GM19035 (cell line): Measurements from ENCODE around the gene SPTB.

Source experiments
- ATAC-seq: cut with Tn5 transposase; IDR thresholded peaks from one replicate; pipeline ENCODE4 v1.9.1; 2021; ENCODE audit not compliant: unreplicated experiment

Gene SPTB

GRCh38 chr14:64855721-64856528 is 23.8 kb downstream of the SPTB start:
- no peak for ATAC-seq

DNA sequence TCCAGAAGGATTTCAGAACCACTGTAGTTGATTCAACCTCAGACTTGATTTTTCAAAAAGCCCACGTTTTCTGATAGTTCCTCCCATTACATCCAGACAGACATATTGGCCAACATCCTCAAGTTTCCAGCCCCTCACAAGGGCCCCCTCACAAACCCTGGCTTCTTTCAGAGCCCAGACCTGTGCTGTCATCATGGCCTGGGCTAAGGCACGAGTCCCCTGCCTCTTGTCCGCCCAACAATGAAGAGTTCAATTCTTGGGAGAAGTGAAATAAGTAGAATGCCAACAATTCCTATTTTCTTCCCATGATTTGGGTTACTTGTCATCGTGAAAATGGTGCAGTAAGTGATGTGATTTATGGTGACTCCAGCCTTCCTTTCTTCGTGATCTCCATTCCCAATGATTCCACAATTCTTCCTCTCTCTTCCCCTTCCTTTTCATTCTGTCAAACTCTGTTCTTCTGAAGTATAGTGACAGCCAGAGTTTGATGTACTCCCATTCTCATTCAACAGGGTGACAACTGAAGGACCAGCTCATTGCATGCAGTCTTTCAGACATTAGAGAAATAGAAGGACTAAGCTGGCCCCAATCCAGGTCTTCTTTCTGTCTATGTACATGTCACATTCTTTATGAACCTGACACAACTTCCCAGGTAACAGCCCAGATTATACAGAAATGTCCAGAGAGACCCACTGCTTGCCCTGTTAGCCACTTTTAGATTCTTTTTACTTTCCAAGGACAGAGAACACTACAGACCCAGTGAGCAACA is 29.2 kb downstream of the SPTB start:
- no peak for ATAC-seq

GRCh38 chr14:64849940-64850339 is 29.8 kb downstream of the SPTB start:
- ATAC-seq, result no peak

DNA sequence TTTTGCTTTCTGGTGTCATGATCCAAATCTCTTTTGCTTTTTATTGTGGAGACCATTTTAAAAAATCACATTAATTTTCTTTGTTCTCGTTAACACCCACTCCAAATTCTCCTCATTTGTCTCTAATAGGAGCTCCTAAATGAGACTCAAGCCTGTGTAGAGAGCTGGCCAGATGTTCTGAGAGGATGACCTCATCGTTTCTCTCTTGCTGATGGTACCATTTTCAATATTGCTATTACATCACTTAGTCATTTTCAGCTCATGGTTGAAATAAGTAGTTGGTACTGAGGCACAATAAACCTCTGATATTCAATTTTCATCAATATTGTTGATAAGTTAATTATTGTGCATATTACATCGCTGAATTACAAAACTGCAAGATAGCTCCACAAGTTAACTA is 31.5 kb downstream of the SPTB start:
- no peak for ATAC-seq

DNA sequence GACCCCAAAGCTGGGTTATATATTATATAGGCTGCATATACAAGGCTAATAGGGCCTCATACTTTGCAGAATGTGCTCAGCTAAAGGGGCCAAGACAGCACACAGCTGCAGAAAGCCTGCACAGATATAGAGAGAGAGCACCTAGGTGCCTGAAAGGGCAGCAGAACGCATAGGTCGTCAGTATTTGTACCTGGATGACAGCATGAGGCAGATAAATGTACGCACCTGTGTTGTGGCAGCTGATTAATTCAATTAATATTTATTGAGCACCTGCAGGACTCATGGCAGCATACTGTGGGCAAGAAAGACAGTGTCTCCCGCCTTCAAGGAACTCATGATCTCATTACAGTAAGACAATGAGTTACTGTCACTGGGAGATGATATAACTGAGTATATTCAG is 33.4 kb downstream of the SPTB start:
- ATAC-seq, result no peak

GRCh38 chr14:64845878-64846277 is 33.8 kb downstream of the SPTB start:
- ATAC-seq, result no peak

GRCh38 chr14:64844969-64845536 is 34.7 kb downstream of the SPTB start:
- no peak for ATAC-seq

DNA sequence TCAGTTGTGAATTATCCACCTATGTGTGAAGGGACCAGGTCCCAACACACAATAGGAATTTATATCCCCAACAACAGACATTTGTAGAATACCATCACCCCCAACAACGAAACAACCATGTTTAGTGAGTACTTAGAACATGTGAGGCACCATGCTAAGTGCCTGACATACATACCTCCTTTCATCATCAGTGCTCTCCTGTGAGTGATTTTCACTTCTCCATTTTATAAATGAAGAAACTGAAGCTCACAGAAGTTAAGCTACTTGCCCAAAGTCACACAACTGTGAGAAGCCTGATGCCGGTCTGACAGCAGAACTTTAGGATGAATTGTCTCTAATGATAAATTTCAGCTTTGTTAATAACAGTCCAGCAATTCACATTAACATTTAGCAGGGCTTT is 35.4 kb downstream of the SPTB start:
- ATAC-seq, result peak; percentile 65

DNA sequence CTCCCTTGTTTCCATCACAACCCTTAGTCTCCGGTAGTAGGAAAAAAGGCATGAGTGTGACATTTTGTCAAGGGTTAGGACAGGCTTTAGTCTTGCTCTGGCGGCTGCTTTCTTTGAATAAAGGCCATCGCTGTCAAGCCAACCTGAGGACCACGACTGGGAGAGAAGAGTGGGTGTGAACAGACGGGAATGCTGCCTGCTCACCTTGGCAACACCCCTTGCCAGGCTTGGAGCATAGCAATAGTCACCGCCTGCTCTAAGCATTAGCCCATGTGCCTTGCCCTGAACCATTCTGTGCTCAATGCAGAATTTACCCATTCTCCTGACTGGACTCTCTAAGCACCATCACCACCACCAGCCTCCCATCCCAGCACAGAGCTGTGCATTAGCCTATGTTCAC is 36.2 kb downstream of the SPTB start:
- ATAC-seq, result no peak

GRCh38 chr14:64841772-64842750 is 37.6 kb downstream of the SPTB start:
- no peak for ATAC-seq

- ATAC-seq, result no peak
Measured at GRCh38 chr14:64841121-64841651, 38.5 kb downstream of the SPTB start.

- no peak for ATAC-seq
Measured at GRCh38 chr14:64838656-64839055, 41.1 kb downstream of the SPTB start.

DNA sequence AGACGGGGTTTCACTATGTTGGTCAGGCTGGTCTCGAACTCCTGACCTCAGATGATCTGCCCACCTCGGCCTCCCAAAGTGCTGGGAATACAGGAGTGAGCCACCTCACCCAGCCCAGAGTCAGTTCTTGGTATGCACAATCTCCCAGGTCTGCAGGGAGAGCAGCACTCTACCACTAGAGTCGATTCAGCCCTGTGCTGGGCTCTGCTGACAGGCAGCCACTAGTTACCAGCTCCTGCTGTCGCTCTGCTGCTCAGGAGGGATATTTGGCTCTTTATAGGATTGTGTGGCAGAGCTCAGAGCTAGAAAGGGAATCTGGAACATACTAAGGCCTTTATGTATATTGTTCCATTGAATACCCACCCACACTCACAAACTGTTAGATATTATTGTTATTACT is 44.3 kb downstream of the SPTB start:
- no peak for ATAC-seq

GRCh38 chr14:64834965-64835364 is 44.7 kb downstream of the SPTB start:
- no peak for ATAC-seq

- no peak for ATAC-seq
Measured at GRCh38 chr14:64831419-64831818, 48.3 kb downstream of the SPTB start.

DNA sequence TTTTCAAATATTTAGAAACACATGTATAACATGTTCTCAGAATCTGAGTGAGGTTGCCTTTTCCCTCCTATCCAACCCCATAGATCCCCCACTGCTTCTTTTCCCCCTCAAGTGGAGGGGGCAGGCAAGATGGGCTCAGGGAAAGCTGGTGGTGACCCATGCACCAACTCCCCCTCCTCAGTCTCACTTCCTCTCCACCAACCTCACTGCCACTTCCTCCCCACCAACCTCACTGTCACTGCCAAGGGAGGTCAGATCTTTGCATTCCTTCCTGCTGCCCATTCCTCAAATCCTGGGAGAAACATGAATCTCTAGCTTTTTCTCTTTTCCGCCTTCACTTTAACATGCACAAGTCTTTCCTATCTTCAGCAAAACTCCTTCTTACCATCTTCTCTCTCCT is 48.7 kb downstream of the SPTB start:
- ATAC-seq, result no peak

GRCh38 chr14:64828071-64828470 is 51.6 kb downstream of the SPTB start:
- ATAC-seq, result no peak

DNA sequence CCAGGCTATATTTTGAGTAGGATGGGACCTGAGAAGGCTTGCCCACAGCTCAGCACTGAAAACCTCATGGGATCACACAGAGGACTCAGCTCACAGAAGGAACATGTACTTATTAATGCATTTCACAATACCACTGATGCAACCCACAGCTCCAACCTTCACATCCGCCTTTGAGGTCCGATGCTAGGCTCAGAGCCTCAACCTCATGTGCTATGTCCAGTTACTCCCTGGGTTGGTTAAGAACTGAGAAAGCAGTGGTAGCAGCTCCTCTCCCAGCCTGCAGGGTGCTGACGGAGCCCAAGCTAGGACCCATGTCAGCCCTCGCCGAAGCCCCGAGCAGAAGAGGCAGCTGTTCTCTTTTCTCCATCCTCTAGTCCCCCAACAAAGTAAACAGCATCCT is 52.9 kb downstream of the SPTB start:
- ATAC-seq, result no peak

DNA sequence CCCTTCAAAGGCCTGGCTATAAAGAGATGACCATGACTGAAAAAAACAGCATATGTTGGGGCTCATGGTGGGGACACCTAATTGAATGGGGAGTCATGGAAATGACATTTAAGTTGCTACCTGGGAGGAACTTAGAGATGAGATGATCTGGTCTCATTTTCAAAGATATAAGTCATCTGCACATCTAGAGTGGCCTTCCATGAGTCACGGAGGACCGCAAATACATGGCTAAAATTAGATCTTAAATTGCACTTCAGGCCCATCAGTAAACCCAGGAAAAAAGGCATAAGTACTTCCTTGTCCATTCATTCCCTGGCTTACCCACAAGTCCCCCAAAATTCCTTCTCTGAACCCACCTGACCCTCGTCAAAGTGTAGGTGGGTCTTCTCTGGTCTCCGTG is 53.4 kb downstream of the SPTB start:
- ATAC-seq, result no peak

DNA sequence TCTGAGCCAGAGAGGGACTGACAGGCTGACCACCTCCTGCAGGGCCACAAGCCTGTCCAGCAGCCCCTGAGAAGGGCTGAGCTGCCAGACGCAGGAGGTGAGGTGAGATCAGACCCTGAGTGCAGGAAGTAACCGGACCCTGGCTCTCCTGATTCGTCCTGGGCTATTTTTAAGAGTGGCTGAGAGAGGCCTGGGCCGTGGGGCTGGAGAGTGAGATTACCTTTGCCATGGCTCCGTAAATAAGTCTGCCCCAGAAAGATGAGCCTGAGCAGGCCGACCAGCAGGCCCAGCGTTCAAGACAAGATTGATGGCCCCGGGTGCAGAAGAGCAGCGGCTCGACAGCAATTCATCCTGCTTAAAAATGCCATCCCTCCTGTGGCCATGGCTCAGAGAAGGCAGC is 54.2 kb downstream of the SPTB start:
- ATAC-seq, result no peak

DNA sequence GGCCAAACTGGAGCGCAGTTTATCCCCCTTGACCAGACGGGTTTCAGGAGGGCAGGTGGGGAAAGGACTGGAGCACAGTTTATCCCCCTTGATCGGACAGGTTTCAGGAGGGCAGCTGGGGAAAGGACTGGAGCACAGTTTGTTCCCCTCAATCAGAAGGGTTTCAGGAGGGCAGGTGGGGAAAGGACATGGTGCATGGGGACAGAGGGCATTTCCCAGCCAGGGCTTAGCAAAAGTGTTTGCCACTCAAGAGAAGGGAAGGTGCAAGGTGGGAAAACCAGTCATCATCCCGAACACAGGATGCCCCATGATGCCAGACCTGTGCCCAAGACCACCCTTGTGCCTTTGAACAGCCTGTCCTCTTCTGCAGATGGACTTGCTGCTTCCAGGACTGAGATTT is 54.7 kb downstream of the SPTB start:
- no peak for ATAC-seq
